ENCODE results near the gene RHOT2. TPM values are rescaled to one million over a fixed set of nuclear protein-coding genes. Genes with fewer than 3 reads are reported as not detected.
A peak's percentile ranks its signal among the peaks of the same experiment; 100 is the strongest.

Gene RHOT2
- total RNA-seq, 1 experiment from 2014 or later = 98.5 TPM

- no peaks in the 10 kb centered on the region for H3K27me3 ChIP-seq (ENCODE audit: insufficient read depth, low read length)
- H3K4me1 ChIP-seq (ENCODE audit: control insufficient read depth in 1 of 2, insufficient read depth in 2 of 2, low read length in 2 of 2) = peaks cover 36 to 78% of the 10 kb centered on the region in 2 experiments
- peak overlapping the region; percentile 80 for H3K4me2 ChIP-seq (ENCODE audit: low read length)
- ChIA-PET CTCF (interaction anchor here (1.8 kb wide), 1 partner anchor 70 kb away, joined by 6 read pairs; the partner anchor contains the start of genes CHTF18 and RPUSD1), POLR2A (no interaction called here), RAD21 (ENCODE audit: low non-redundant PET in 1 of 2, low total read pairs in 2 of 2, uncharacterized antibody in 2 of 2, unreplicated experiment in 2 of 2) (no interaction called here)
- peak overlapping the region; percentile 100; the same call in 1 of the 2 replicates for H3K27ac ChIP-seq (ENCODE audit: low read depth, low read length)
- H3K79me2 ChIP-seq (ENCODE audit: insufficient read depth, low read length) = peaks cover 25% of the 10 kb centered on the region
- H3K4me3 ChIP-seq (replicated peaks in 1 of 2; ENCODE audit: low read depth in 1 of 2, low read length in 2 of 2) = no peak overlapping the region
- H3K9me2 ChIP-seq (ENCODE audit: insufficient read depth) = no peaks in the 10 kb centered on the region
- ATAC-seq = no peak
- DNase-seq (ENCODE audit: low read depth, low spot score) = no peak
- no peak overlapping the region for H2AFZ ChIP-seq (ENCODE audit: low read depth, low read length, poor library complexity, severe bottlenecking)
- H3K9me3 ChIP-seq (ENCODE audit: control insufficient read depth in 1 of 2, insufficient read depth in 1 of 2, low read depth in 1 of 2, low read length in 2 of 2) = no peaks in the 10 kb centered on the region
- no peak for TF ChIP-seq ZFX (IDR thresholded peaks at IDR 0.05)
- no peak for TF ChIP-seq YY1 (IDR thresholded peaks at IDR 0.05; ENCODE audit: extremely low read depth, insufficient replicate concordance, low read depth, low read length)
- TF ChIP-seq POLR2AphosphoS5 (IDR thresholded peaks at IDR 0.05; ENCODE audit: low read depth, low read length) = peak; percentile 38; the same call in 1 of the 2 replicates
- no peak for TF ChIP-seq EGR1 (IDR thresholded peaks at IDR 0.05; ENCODE audit: low read depth)
- no peaks in the 10 kb centered on the region for H3K36me3 ChIP-seq (ENCODE audit: control insufficient read depth in 1 of 2, insufficient read depth in 2 of 2, low read length in 2 of 2)
- no TSS peak for BruUV-seq (replicated peaks)
- intact Hi-C loops (cut with micrococcal nuclease) = no loop called here
- H3K9ac ChIP-seq (ENCODE audit: low read length) = no peak overlapping the region
- H4K20me1 ChIP-seq (ENCODE audit: insufficient read depth) = peaks cover 3% of the 10 kb centered on the region; the same call in 1 of the 2 replicates
These were observed 50.5 kb downstream of the RHOT2 start for GRCh38 chr16:718389-718788.

- POLR2A ChIA-PET = interaction anchor here (0.6 to 0.7 kb wide), 3 partner anchors 14 to 58 kb away, joined by 3 read pairs; no protein-coding TSS in a partner anchor
- Histone ChIP-seq H4K20me1 (ENCODE audit: insufficient read depth) (peaks cover 3% of the 10 kb centered on the region; the same call in 1 of the 2 replicates), H3K4me2 (ENCODE audit: low read length) (peak overlapping the region; percentile 80), H3K4me3 (replicated peaks in 1 of 2; ENCODE audit: low read depth in 1 of 2, low read length in 2 of 2) (0 out of 4 replicates have a peak overlapping the region, but pooled peaks of 1 of the 2 experiments have one; percentile 87), H3K36me3 (ENCODE audit: control insufficient read depth in 1 of 2, insufficient read depth in 2 of 2, low read length in 2 of 2) (no peaks in the 10 kb centered on the region), H3K9me2 (ENCODE audit: insufficient read depth) (no peaks in the 10 kb centered on the region), H3K27me3 (ENCODE audit: insufficient read depth, low read length) (no peaks in the 10 kb centered on the region), H3K27ac (ENCODE audit: low read depth, low read length) (peak overlapping the region; percentile 100), H3K79me2 (ENCODE audit: insufficient read depth, low read length) (peaks cover 25% of the 10 kb centered on the region), H3K4me1 (ENCODE audit: control insufficient read depth in 1 of 2, insufficient read depth in 2 of 2, low read length in 2 of 2) (peaks cover 36 to 73% of the 10 kb centered on the region in 2 experiments), H2AFZ (ENCODE audit: low read depth, low read length, poor library complexity, severe bottlenecking) (no peak overlapping the region), H3K9ac (ENCODE audit: low read length) (peak overlapping the region; percentile 98), H3K9me3 (ENCODE audit: control insufficient read depth in 1 of 2, insufficient read depth in 1 of 2, low read depth in 1 of 2, low read length in 2 of 2) (no peaks in the 10 kb centered on the region)
- TF ChIP-seq POLR2A (IDR thresholded peaks at IDR 0.05; ENCODE audit: borderline replicate concordance, extremely low read depth, insufficient read depth, insufficient read length) = peak; percentile 10
- no peak for TF ChIP-seq ATF3 (IDR thresholded peaks at IDR 0.05)
- intact Hi-C loops (cut with micrococcal nuclease) = no loop called here
- no peak for DNase-seq (ENCODE audit: low read depth, low spot score)
- CTCF ChIA-PET = interaction anchor here (1.4 to 1.8 kb wide), 3 partner anchors 9 to 70 kb away, joined by 4 to 9 read pairs (median 6); partner anchors contain the start of genes CHTF18 and RPUSD1
- RAD21 ChIA-PET (ENCODE audit: low non-redundant PET in 1 of 2, low total read pairs in 2 of 2, uncharacterized antibody in 2 of 2, unreplicated experiment in 2 of 2) = no interaction called here
- no peak for ATAC-seq
- BruUV-seq (replicated peaks) = no TSS peak
These were observed 51.0 kb downstream of the RHOT2 start for GRCh38 chr16:718922-719321.

All from HCT116 (cell line).